Measurements from ENCODE around the gene IGSF23. TPM values are rescaled to one million over a fixed set of nuclear protein-coding genes. Genes with fewer than 3 reads are reported as not detected.
A peak's percentile ranks its signal among the peaks of the same experiment; 100 is the strongest.

IGSF23 gene
- total and polyA plus RNA-seq, 2 of the 13 experiments (the other 11 are each of a cell fraction or from before 2014, with no cell fraction given) = 2.3 to 8.8 TPM

- TF ChIP-seq ZSCAN30 (CRISPR knock-in tag; IDR thresholded peaks at IDR 0.05) (0 out of 2 replicates have a peak, but pooled peaks have one; percentile 21), ZNF101 (CRISPR knock-in tag; IDR thresholded peaks at IDR 0.05; ENCODE audit: borderline replicate concordance, low read depth) (no peak), HDAC1 (CRISPR knock-in tag; IDR thresholded peaks at IDR 0.05) (peak; percentile 25; the same call in 1 of the 2 replicates), ZNF317 (CRISPR knock-in tag; IDR thresholded peaks at IDR 0.05) (no peak), HNF1A (IDR thresholded peaks at IDR 0.05; ENCODE audit: low read depth) (peak; percentile 55; the same call in 1 of the 2 replicates), HNF1A (CRISPR knock-in tag; IDR thresholded peaks at IDR 0.05; ENCODE audit: borderline replicate concordance) (no peak), MXD4 (CRISPR knock-in tag; IDR thresholded peaks at IDR 0.05) (no peak), MAF1 (CRISPR knock-in tag; IDR thresholded peaks at IDR 0.05; ENCODE audit: borderline replicate concordance) (no peak), RXRA (CRISPR knock-in tag; IDR thresholded peaks at IDR 0.05) (no peak), TRIM24 (CRISPR knock-in tag; IDR thresholded peaks at IDR 0.05) (no peak), GTF3A (CRISPR knock-in tag; conservative IDR thresholded peaks at IDR 0.05) (no peak), KDM6A (CRISPR knock-in tag; IDR thresholded peaks at IDR 0.05; ENCODE audit: low read depth) (0 out of 2 replicates have a peak, but pooled peaks have one; percentile 17), NFATC3 (CRISPR knock-in tag; IDR thresholded peaks at IDR 0.05) (no peak), TBL1XR1 (IDR thresholded peaks at IDR 0.05; ENCODE audit: borderline replicate concordance, low read length, partially characterized antibody) (no peak)
- TF ChIP-seq, protein P1, sequence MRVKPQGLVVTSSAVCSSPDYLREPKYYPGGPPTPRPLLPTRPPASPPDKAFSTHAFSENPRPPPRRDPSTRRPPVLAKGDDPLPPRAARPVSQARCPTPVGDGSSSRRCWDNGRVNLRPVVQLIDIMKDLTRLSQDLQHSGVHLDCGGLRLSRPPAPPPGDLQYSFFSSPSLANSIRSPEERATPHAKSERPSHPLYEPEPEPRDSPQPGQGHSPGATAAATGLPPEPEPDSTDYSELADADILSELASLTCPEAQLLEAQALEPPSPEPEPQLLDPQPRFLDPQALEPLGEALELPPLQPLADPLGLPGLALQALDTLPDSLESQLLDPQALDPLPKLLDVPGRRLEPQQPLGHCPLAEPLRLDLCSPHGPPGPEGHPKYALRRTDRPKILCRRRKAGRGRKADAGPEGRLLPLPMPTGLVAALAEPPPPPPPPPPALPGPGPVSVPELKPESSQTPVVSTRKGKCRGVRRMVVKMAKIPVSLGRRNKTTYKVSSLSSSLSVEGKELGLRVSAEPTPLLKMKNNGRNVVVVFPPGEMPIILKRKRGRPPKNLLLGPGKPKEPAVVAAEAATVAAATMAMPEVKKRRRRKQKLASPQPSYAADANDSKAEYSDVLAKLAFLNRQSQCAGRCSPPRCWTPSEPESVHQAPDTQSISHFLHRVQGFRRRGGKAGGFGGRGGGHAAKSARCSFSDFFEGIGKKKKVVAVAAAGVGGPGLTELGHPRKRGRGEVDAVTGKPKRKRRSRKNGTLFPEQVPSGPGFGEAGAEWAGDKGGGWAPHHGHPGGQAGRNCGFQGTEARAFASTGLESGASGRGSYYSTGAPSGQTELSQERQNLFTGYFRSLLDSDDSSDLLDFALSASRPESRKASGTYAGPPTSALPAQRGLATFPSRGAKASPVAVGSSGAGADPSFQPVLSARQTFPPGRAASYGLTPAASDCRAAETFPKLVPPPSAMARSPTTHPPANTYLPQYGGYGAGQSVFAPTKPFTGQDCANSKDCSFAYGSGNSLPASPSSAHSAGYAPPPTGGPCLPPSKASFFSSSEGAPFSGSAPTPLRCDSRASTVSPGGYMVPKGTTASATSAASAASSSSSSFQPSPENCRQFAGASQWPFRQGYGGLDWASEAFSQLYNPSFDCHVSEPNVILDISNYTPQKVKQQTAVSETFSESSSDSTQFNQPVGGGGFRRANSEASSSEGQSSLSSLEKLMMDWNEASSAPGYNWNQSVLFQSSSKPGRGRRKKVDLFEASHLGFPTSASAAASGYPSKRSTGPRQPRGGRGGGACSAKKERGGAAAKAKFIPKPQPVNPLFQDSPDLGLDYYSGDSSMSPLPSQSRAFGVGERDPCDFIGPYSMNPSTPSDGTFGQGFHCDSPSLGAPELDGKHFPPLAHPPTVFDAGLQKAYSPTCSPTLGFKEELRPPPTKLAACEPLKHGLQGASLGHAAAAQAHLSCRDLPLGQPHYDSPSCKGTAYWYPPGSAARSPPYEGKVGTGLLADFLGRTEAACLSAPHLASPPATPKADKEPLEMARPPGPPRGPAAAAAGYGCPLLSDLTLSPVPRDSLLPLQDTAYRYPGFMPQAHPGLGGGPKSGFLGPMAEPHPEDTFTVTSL (CRISPR knock-in tag; IDR thresholded peaks at IDR 0.05; ENCODE audit: borderline replicate concordance) = no peak
- TF ChIP-seq, protein P2, sequence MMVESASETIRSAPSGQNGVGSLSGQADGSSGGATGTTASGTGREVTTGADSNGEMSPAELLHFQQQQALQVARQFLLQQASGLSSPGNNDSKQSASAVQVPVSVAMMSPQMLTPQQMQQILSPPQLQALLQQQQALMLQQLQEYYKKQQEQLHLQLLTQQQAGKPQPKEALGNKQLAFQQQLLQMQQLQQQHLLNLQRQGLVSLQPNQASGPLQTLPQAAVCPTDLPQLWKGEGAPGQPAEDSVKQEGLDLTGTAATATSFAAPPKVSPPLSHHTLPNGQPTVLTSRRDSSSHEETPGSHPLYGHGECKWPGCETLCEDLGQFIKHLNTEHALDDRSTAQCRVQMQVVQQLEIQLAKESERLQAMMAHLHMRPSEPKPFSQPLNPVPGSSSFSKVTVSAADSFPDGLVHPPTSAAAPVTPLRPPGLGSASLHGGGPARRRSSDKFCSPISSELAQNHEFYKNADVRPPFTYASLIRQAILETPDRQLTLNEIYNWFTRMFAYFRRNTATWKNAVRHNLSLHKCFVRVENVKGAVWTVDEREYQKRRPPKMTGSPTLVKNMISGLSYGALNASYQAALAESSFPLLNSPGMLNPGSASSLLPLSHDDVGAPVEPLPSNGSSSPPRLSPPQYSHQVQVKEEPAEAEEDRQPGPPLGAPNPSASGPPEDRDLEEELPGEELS (CRISPR knock-in tag; IDR thresholded peaks at IDR 0.05) = peak; percentile 72
- TF ChIP-seq, protein P3, sequence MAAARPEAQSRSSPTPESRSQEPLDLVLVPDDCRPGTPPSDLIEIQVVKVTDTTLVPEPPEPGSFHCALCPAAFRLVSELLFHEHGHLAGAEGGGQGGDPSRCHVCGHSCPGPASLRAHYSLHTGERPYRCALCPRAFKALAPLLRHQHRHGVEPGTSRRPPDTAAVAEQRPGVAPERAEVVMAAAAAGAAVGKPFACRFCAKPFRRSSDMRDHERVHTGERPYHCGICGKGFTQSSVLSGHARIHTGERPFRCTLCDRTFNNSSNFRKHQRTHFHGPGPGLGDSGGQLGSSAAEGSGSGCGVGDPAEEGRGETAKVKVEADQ (CRISPR knock-in tag; IDR thresholded peaks at IDR 0.05; ENCODE audit: borderline replicate concordance) = no peak
These were observed 41.4 kb upstream of the IGSF23 start (continued) for GRCh38 chr19:44571830-44572580.
